ENCODE results near the gene CLASP2. TPM values are rescaled to one million over a fixed set of nuclear protein-coding genes. Genes with fewer than 3 reads are reported as not detected.

The CLASP2 gene
- total RNA-seq, 1 experiment from 2014 or later = 66.3 TPM

- intact Hi-C loops (cut with micrococcal nuclease; ENCODE audit: unreplicated experiment) = no loop called here
- POLR2A ChIA-PET = no interaction called here
- Mint-ChIP-seq H3K27ac (ENCODE audit: unreplicated experiment) (no peak overlapping the region), H3K27me3 (ENCODE audit: insufficient read depth, unreplicated experiment) (no peaks in the 10 kb centered on the region), H3K9me3 (ENCODE audit: unreplicated experiment) (no peaks in the 10 kb centered on the region), H3K4me1 (ENCODE audit: low read depth, unreplicated experiment) (no peaks in the 10 kb centered on the region), H3K4me3 (ENCODE audit: unreplicated experiment) (no peak overlapping the region), H3K36me3 (ENCODE audit: insufficient read depth, unreplicated experiment) (peaks cover 15% of the 10 kb centered on the region)
- DNase-seq = no peak
- H3K36me3 ChIP-seq (ENCODE audit: control insufficient read depth, insufficient read depth, low read length) = no peaks in the 10 kb centered on the region
- CTCF ChIA-PET = no interaction called here
- no peak for TF ChIP-seq CTCF (IDR thresholded peaks at IDR 0.05; ENCODE audit: insufficient read depth in 1 of 2, low read depth in 1 of 2, low read length in 1 of 2, severe bottlenecking in 1 of 2, unreplicated experiment in 1 of 2)
- no peaks in the 10 kb centered on the region for H3K4me1 ChIP-seq
- H3K4me3 ChIP-seq (ENCODE audit: low read depth, low read length) = no peak overlapping the region
- no TSS peak for BruUV-seq (replicated peaks)
- no peaks in the 10 kb centered on the region for H3K27me3 ChIP-seq (replicated peaks; ENCODE audit: control insufficient read depth, insufficient read depth, low read length)
- no peaks in the 10 kb centered on the region for H3K9me3 ChIP-seq
Observed at GRCh38 chr3:33537133-33537532, 180.9 kb downstream of the CLASP2 start.

GRCh38 chr3:33526787-33527186, 191.3 kb downstream of the CLASP2 start:
- H3K27me3 Mint-ChIP-seq (ENCODE audit: insufficient read depth, unreplicated experiment) = no peaks in the 10 kb centered on the region
- ChIA-PET POLR2A (no interaction called here), CTCF (no interaction called here)
- no TSS peak for BruUV-seq (replicated peaks)
- peaks cover 50% of the 10 kb centered on the region for H3K36me3 Mint-ChIP-seq (ENCODE audit: insufficient read depth, unreplicated experiment)
- H3K4me3 Mint-ChIP-seq (ENCODE audit: unreplicated experiment) = no peak overlapping the region
- no peak for TF ChIP-seq CTCF (IDR thresholded peaks at IDR 0.05; ENCODE audit: insufficient read depth in 1 of 2, low read depth in 1 of 2, low read length in 1 of 2, severe bottlenecking in 1 of 2, unreplicated experiment in 1 of 2)
- H3K27me3 ChIP-seq (replicated peaks; ENCODE audit: control insufficient read depth, insufficient read depth, low read length) = no peaks in the 10 kb centered on the region
- peaks cover 40% of the 10 kb centered on the region for H3K9me3 Mint-ChIP-seq (ENCODE audit: unreplicated experiment)
- H3K4me1 Mint-ChIP-seq (ENCODE audit: low read depth, unreplicated experiment) = peaks cover 8% of the 10 kb centered on the region
- H3K27ac Mint-ChIP-seq (ENCODE audit: unreplicated experiment) = no peak overlapping the region
- peaks cover 24% of the 10 kb centered on the region for H3K9me3 ChIP-seq
- no peaks in the 10 kb centered on the region; the same call in 1 of the 2 replicates for H3K36me3 ChIP-seq (ENCODE audit: control insufficient read depth, insufficient read depth, low read length)
- H3K4me3 ChIP-seq (ENCODE audit: low read depth, low read length) = no peak overlapping the region
- no peaks in the 10 kb centered on the region for H3K4me1 ChIP-seq
- intact Hi-C loops (cut with micrococcal nuclease; ENCODE audit: unreplicated experiment) = no loop called here
- DNase-seq = no peak

- Mint-ChIP-seq H3K9me3 (ENCODE audit: unreplicated experiment) (peaks cover 40% of the 10 kb centered on the region), H3K27ac (ENCODE audit: unreplicated experiment) (peak overlapping the region; percentile 53), H3K4me3 (ENCODE audit: unreplicated experiment) (no peak overlapping the region), H3K36me3 (ENCODE audit: insufficient read depth, unreplicated experiment) (peaks cover 44% of the 10 kb centered on the region), H3K27me3 (ENCODE audit: insufficient read depth, unreplicated experiment) (no peaks in the 10 kb centered on the region), H3K4me1 (ENCODE audit: low read depth, unreplicated experiment) (peaks cover 8% of the 10 kb centered on the region)
- POLR2A ChIA-PET = no interaction called here
- CTCF ChIA-PET = interaction anchor here (1.0 kb wide), 1 partner anchor 262 kb away, joined by 6 read pairs; no protein-coding TSS in a partner anchor
- Histone ChIP-seq H3K9me3 (peaks cover 18% of the 10 kb centered on the region), H3K4me3 (ENCODE audit: low read depth, low read length) (no peak overlapping the region), H3K4me1 (no peaks in the 10 kb centered on the region), H3K36me3 (ENCODE audit: control insufficient read depth, insufficient read depth, low read length) (no peaks in the 10 kb centered on the region; the same call in 1 of the 2 replicates), H3K27me3 (replicated peaks; ENCODE audit: control insufficient read depth, insufficient read depth, low read length) (no peaks in the 10 kb centered on the region)
- no peak for TF ChIP-seq CTCF (IDR thresholded peaks at IDR 0.05; ENCODE audit: insufficient read depth in 1 of 2, low read depth in 1 of 2, low read length in 1 of 2, severe bottlenecking in 1 of 2, unreplicated experiment in 1 of 2)
- BruUV-seq (replicated peaks) = no TSS peak
- intact Hi-C loops (cut with micrococcal nuclease; ENCODE audit: unreplicated experiment) = no loop called here
- DNase-seq = no peak
Observed at GRCh38 chr3:33525232-33525631, 192.8 kb downstream of the CLASP2 start.

Measured in Caco-2 (cell line).